NCI-H82 (cell line): ENCODE measurements around the gene LAMA1.
"Not testable (repeated sequence)": the region's sequence is repeated elsewhere in the genome, so short reads cannot be mapped to it uniquely, and the experiment has no call there.

ENCODE experiments used
- DNase-seq: peaks from one replicate; lab custom pipeline; 2025; lab: John Stamatoyannopoulos, UW

LAMA1 gene

GRCh38 chr18:7117390-7118355 is at the start of gene LAMA1:
Gene LAMA1, minus strand, starts transcription at chr18:7117797. Its CDS starts 77 bp downstream, at chr18:7117720.
- peak; percentile 78 for DNase-seq

- peak; percentile 21 for DNase-seq
Observed at GRCh38 chr18:7165846-7166393, 48.3 kb upstream of the LAMA1 start.

GRCh38 chr18:7164323-7165004 is 46.9 kb upstream of the LAMA1 start:
- peak; percentile 38 for DNase-seq

GRCh38 chr18:7158216-7158615 is 40.6 kb upstream of the LAMA1 start:
- DNase-seq = no peak

- DNase-seq = no peak
Observed at GRCh38 chr18:7157760-7158159, 40.2 kb upstream of the LAMA1 start.

GRCh38 chr18:7155887-7156286 is 38.3 kb upstream of the LAMA1 start:
- DNase-seq = no peak

GRCh38 chr18:7155092-7155491 is 37.5 kb upstream of the LAMA1 start:
- DNase-seq = no peak

GRCh38 chr18:7152440-7152839 is 34.8 kb upstream of the LAMA1 start:
- DNase-seq = peak; percentile 26

GRCh38 chr18:7147399-7147798 is 29.8 kb upstream of the LAMA1 start:
- peak; percentile 99 for DNase-seq

GRCh38 chr18:7146067-7146466 is 28.5 kb upstream of the LAMA1 start:
- peak; percentile 54 for DNase-seq

GRCh38 chr18:7144921-7145320 is 27.3 kb upstream of the LAMA1 start:
- not testable (repeated sequence) for DNase-seq

GRCh38 chr18:7141287-7141686 is 23.7 kb upstream of the LAMA1 start:
- DNase-seq = no peak

- no peak for DNase-seq
Observed at GRCh38 chr18:7139409-7139808, 21.8 kb upstream of the LAMA1 start.

GRCh38 chr18:7133181-7133580 is 15.6 kb upstream of the LAMA1 start:
- no peak for DNase-seq

GRCh38 chr18:7132356-7133150 is 15.0 kb upstream of the LAMA1 start:
- DNase-seq = peak; percentile 10

GRCh38 chr18:7122376-7122775 is 4.8 kb upstream of the LAMA1 start:
- no peak for DNase-seq

- peak; percentile 61 for DNase-seq
Observed at GRCh38 chr18:7116792-7117389, 706 bp downstream of the LAMA1 start.

- peak; percentile 55 for DNase-seq
Observed at GRCh38 chr18:7116001-7116730, 1.4 kb downstream of the LAMA1 start.

- no peak for DNase-seq
Observed at GRCh38 chr18:7112936-7113335, 4.7 kb downstream of the LAMA1 start.

GRCh38 chr18:7111134-7111533 is 6.5 kb downstream of the LAMA1 start:
- no peak for DNase-seq

- DNase-seq = no peak
Observed at GRCh38 chr18:7105943-7106342, 11.7 kb downstream of the LAMA1 start.
